Right hindlimb (tissue), 1 donor: ENCODE measurements around the gene NAPG.
"Not testable (repeated sequence)": the region's sequence is repeated elsewhere in the genome, so short reads cannot be mapped to it uniquely, and the experiment has no call there.

Source experiments
- DNase-seq: peaks from one replicate; pipeline ENCODE4 v3.0.0-alpha.2; 2018

The NAPG gene

GRCh38 chr18:10585260-10585659, 59.4 kb downstream of the NAPG start:
- DNase-seq: no peak

GRCh38 chr18:10588975-10589374, 63.1 kb downstream of the NAPG start:
- no peak for DNase-seq

- DNase-seq: no peak
Measured at GRCh38 chr18:10590412-10590811, 64.6 kb downstream of the NAPG start.

GRCh38 chr18:10591896-10592295, 66.1 kb downstream of the NAPG start:
- DNase-seq: no peak

GRCh38 chr18:10593366-10594022, 67.7 kb downstream of the NAPG start:
- not testable (repeated sequence) for DNase-seq

- not testable (repeated sequence) for DNase-seq
Measured at GRCh38 chr18:10595917-10596316, 70.1 kb downstream of the NAPG start.

- not testable (repeated sequence) for DNase-seq
Measured at GRCh38 chr18:10597695-10598094, 71.9 kb downstream of the NAPG start.

- DNase-seq: not testable (repeated sequence)
Measured at GRCh38 chr18:10600701-10601100, 74.9 kb downstream of the NAPG start.
